ENCODE data around the gene PROK1. TPM values are rescaled to one million over a fixed set of nuclear protein-coding genes. Genes with fewer than 3 reads are reported as not detected.
"Not testable (repeated sequence)": the region's sequence is repeated elsewhere in the genome, so short reads cannot be mapped to it uniquely, and the experiment has no call there.

The PROK1 gene
- total and polyA plus RNA-seq, 2 of the 13 experiments (the other 11 are each of a cell fraction or from before 2014, with no cell fraction given) = 0.07 TPM; not detected in 1

DNA sequence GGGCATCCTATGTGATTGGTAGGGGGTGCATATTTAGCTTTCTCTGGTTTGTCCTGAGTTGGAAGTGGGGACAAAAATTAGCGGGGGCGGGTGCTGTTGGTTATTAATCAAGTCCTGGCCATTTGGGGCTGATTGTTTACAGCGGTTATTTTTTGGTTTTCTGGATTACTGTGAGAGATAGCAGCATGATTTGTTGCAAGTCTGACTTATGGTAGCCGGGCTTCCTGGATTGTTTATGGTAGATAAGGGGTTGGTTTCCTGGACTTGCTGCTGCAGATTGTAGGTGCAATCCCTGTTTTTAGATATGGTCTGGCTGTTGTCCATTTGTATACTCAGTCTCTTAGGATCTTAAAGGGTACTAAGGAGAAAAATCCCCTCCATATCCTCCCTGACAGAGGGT is 12.1 kb upstream of the PROK1 start (continued):
- no peak for TF ChIP-seq ZSCAN5A (CRISPR knock-in tag; IDR thresholded peaks at IDR 0.05; ENCODE audit: borderline replicate concordance)
- no peak for TF ChIP-seq RBAK (CRISPR knock-in tag; IDR thresholded peaks at IDR 0.05)
- TF ChIP-seq, protein P1, sequence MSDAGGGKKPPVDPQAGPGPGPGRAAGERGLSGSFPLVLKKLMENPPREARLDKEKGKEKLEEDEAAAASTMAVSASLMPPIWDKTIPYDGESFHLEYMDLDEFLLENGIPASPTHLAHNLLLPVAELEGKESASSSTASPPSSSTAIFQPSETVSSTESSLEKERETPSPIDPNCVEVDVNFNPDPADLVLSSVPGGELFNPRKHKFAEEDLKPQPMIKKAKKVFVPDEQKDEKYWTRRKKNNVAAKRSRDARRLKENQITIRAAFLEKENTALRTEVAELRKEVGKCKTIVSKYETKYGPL (CRISPR knock-in tag; IDR thresholded peaks at IDR 0.05) = no peak
- TF ChIP-seq HOXA7 (CRISPR knock-in tag; IDR thresholded peaks at IDR 0.05) = no peak
- no peak for TF ChIP-seq PBX2 (CRISPR knock-in tag; IDR thresholded peaks at IDR 0.05)
- TF ChIP-seq PATZ1 (CRISPR knock-in tag; IDR thresholded peaks at IDR 0.05) = no peak
- TF ChIP-seq SMARCE1 (IDR thresholded peaks at IDR 0.05; ENCODE audit: borderline replicate concordance) = no peak
- TF ChIP-seq HCFC1 (IDR thresholded peaks at IDR 0.05; ENCODE audit: low read depth, low read length) = no peak
- no peak for TF ChIP-seq IKZF4 (CRISPR knock-in tag; IDR thresholded peaks at IDR 0.05; ENCODE audit: borderline replicate concordance, low read depth, not compliant biosample characterization)

DNA sequence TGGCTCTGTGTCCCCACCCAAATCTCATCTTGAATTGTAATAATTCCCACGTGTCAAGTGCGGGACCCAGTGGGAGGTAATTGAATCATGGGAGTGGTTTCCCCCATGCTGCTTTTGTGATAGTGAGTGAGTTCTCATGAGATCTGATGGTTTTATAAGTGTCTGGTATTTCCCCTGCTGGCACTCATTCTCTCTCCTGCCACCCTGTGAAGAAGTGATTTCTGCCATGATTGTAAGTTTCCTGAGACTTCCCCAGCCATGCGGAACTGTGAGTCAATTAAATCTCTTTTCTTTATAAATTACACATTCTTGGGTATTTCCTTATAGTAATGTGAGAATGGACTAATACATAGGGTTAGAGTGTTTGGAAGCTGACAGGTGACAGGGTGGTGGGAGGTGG is 11.1 kb upstream of the PROK1 start:
- 81% methylated on average over 3 of the region's 3 CpGs for WGBS (ENCODE audit: low lambda C conversion rate)
- DNase-seq (ENCODE audit: low spot score); H3K36me3 ChIP-seq (replicated peaks in 1 of 2; ENCODE audit: control insufficient read depth in 1 of 2, insufficient read depth in 2 of 2, low read length in 2 of 2); intact Hi-C loops (cut with micrococcal nuclease; ENCODE audit: unreplicated experiment); ATAC-seq; CTCF ChIA-PET (ENCODE audit: low intra/inter-chr PET ratio, low total read pairs); BruUV-seq (replicated peaks); H3K9me3 ChIP-seq (ENCODE audit: low read length); H3K9ac ChIP-seq (ENCODE audit: insufficient read depth, low read depth, low read length); in situ Hi-C loops (cut with HindIII; ENCODE audit: extremely low pct_ligation_motif_present, low pct_unique_long_range_greater_than_20kb); H3K79me2 ChIP-seq (ENCODE audit: insufficient read depth, low read length); H4K20me1 ChIP-seq (ENCODE audit: insufficient read depth, low read length); POLR2A ChIA-PET; H2AFZ ChIP-seq (ENCODE audit: low read length); H3K27ac ChIP-seq (ENCODE audit: extremely low read length, insufficient read depth, low read length); H3K4me3 ChIP-seq (replicated peaks in 1 of 3; ENCODE audit: insufficient read depth in 1 of 3, low read depth in 2 of 3, low read length in 3 of 3); H3K4me1 ChIP-seq (ENCODE audit: insufficient read depth, low read length); H3K4me2 ChIP-seq (ENCODE audit: low read depth, low read length); FAIRE-seq: not testable (repeated sequence)
- peaks cover 1 to 13% of the 10 kb centered on the region in 2 experiments; a peak in 4 of 5 replicates for H3K27me3 ChIP-seq (ENCODE audit: control insufficient read depth in 1 of 2, insufficient read depth in 2 of 2, low read length in 2 of 2)
